Activated T-helper 1 cell treated with Interleukin-2 at 50 U/mL for 16 hours (primary cell): ENCODE data around the gene ARF1.

Experiments used
- DNase-seq: peaks from one replicate; pipeline ENCODE4 v3.0.0-alpha.2; 2020; ENCODE audit warnings: low read depth

Gene ARF1

GRCh38 chr1:228088586-228089498 lies 6.3 kb downstream of the ARF1 start:
- DNase-seq: no peak

- DNase-seq: no peak
Measured at GRCh38 chr1:228089519-228090380, 7.2 kb downstream of the ARF1 start.

GRCh38 chr1:228090613-228091081 lies 8.1 kb downstream of the ARF1 start:
- no peak for DNase-seq

GRCh38 chr1:228091084-228091483 lies 8.6 kb downstream of the ARF1 start:
- no peak for DNase-seq

GRCh38 chr1:228092342-228093049 lies 10.0 kb downstream of the ARF1 start:
- no peak for DNase-seq

- DNase-seq: no peak
Measured at GRCh38 chr1:228093050-228093906, 10.8 kb downstream of the ARF1 start.

- DNase-seq: no peak
Measured at GRCh38 chr1:228094432-228095016, 12.0 kb downstream of the ARF1 start.

GRCh38 chr1:228095161-228095560 lies 12.7 kb downstream of the ARF1 start:
- DNase-seq: no peak

- no peak for DNase-seq
Measured at GRCh38 chr1:228095938-228096337, 13.4 kb downstream of the ARF1 start.

- DNase-seq: no peak
Measured at GRCh38 chr1:228096416-228097332, 14.2 kb downstream of the ARF1 start.

- DNase-seq: no peak
Measured at GRCh38 chr1:228097333-228098081, 15.0 kb downstream of the ARF1 start.

GRCh38 chr1:228098323-228098931 lies 15.9 kb downstream of the ARF1 start:
- no peak for DNase-seq

- no peak for DNase-seq
Measured at GRCh38 chr1:228099331-228099732, 16.8 kb downstream of the ARF1 start.

- no peak for DNase-seq
Measured at GRCh38 chr1:228100822-228101613, 18.5 kb downstream of the ARF1 start.

- no peak for DNase-seq
Measured at GRCh38 chr1:228101614-228101993, 19.1 kb downstream of the ARF1 start.

- DNase-seq: peak; percentile 47
Measured at GRCh38 chr1:228101994-228102790, 19.7 kb downstream of the ARF1 start.
